DND-41 (cell line): ENCODE measurements around the gene PIP4K2A.

Experiments
- EZH2 ChIP-seq: IDR thresholded peaks from 3 replicates; pipeline ENCODE4 v1.6.1; 2012; ENCODE audit warnings: borderline replicate concordance, low read depth, mild to moderate bottlenecking, moderate library complexity, low read length, inconsistent platforms; ENCODE audit not compliant: severe bottlenecking
- TF ChIP-seq, protein P1 (sequence below): IDR thresholded peaks from 2 replicates; pipeline ENCODE4 v1.5.1; 2012; ENCODE audit warnings: borderline replicate concordance, low read length, moderate library complexity, mild to moderate bottlenecking; ENCODE audit not compliant: poor library complexity, severe bottlenecking; ENCODE audit errors: extremely low read depth

DNA sequence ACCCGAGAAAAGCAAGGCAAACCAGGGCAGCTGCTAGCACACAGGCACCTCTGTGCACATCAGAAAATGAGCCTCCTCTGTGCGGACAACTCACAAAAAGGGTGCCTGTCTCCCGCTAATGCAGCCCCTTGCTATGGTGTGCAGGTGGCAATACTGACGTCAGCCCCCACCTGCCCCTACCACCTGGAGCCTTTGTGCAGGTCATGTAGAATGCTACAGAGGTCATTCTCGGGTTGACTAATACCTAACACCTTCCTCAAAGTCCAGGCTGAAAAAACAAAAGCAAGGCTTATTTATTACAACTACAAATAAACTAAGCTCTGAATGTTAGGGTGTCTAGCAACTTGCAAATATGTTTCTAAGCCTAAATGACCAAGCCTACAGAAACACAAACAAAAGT, 13.9 kb downstream of the PIP4K2A start:
- TF ChIP-seq, protein P1, sequence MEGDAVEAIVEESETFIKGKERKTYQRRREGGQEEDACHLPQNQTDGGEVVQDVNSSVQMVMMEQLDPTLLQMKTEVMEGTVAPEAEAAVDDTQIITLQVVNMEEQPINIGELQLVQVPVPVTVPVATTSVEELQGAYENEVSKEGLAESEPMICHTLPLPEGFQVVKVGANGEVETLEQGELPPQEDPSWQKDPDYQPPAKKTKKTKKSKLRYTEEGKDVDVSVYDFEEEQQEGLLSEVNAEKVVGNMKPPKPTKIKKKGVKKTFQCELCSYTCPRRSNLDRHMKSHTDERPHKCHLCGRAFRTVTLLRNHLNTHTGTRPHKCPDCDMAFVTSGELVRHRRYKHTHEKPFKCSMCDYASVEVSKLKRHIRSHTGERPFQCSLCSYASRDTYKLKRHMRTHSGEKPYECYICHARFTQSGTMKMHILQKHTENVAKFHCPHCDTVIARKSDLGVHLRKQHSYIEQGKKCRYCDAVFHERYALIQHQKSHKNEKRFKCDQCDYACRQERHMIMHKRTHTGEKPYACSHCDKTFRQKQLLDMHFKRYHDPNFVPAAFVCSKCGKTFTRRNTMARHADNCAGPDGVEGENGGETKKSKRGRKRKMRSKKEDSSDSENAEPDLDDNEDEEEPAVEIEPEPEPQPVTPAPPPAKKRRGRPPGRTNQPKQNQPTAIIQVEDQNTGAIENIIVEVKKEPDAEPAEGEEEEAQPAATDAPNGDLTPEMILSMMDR = no peak
- TF ChIP-seq EZH2 = no peak
